ENCODE results near the gene ZNF423. TPM values are rescaled to one million over a fixed set of nuclear protein-coding genes. Genes with fewer than 3 reads are reported as not detected.
A peak's percentile ranks its signal among the peaks of the same experiment; 100 is the strongest.

ZNF423 gene
- total RNA-seq, 6 experiments from 2014 or later = 0.43 to 1.2 (median 0.89) TPM

DNA sequence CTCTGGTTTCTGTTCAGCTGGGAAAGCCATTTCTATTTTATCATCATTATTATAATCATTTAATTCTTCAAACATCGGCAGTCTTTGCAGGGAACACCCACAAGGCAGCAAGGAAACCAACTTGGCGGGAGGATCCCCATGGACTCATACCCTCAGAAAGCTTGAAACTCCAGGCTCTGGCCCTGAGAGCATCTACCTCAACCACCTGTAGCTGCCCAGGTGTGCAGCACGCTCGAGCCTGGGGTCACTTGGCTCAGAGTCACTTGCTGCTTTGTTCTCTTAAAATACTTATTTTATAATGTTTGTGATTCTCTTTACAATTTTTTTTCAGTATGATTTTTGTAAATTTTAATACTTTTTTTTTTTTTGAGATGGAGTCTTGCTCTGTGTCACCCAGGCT is 6.8 kb upstream of the ZNF423 start:
- intact Hi-C loops (cut with DNase I) = no loop called here
- H3K4me1 ChIP-seq = peaks cover 0 to 8% (median 0%) of the 10 kb centered on the region in 4 donors
- ATAC-seq (no peak), DNase-seq (no peak)
- WGBS (ENCODE audit: insufficient coverage, low coverage, low lambda C conversion rate, missing lambda C conversion rate) = 73% methylated on average over 4 of the region's 4 CpGs
- H3K27ac ChIP-seq = no peak overlapping the region
- H3K27me3 ChIP-seq = no peaks in the 10 kb centered on the region
- no peak overlapping the region for H3K4me3 ChIP-seq
- H3K36me3 ChIP-seq = no peaks in the 10 kb centered on the region
- no peaks in the 10 kb centered on the region for H3K9me3 ChIP-seq
- TF ChIP-seq, protein P1, sequence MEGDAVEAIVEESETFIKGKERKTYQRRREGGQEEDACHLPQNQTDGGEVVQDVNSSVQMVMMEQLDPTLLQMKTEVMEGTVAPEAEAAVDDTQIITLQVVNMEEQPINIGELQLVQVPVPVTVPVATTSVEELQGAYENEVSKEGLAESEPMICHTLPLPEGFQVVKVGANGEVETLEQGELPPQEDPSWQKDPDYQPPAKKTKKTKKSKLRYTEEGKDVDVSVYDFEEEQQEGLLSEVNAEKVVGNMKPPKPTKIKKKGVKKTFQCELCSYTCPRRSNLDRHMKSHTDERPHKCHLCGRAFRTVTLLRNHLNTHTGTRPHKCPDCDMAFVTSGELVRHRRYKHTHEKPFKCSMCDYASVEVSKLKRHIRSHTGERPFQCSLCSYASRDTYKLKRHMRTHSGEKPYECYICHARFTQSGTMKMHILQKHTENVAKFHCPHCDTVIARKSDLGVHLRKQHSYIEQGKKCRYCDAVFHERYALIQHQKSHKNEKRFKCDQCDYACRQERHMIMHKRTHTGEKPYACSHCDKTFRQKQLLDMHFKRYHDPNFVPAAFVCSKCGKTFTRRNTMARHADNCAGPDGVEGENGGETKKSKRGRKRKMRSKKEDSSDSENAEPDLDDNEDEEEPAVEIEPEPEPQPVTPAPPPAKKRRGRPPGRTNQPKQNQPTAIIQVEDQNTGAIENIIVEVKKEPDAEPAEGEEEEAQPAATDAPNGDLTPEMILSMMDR (IDR thresholded peaks at IDR 0.05) = no peak
- no peak for TF ChIP-seq POLR2A (IDR thresholded peaks at IDR 0.05)

DNA sequence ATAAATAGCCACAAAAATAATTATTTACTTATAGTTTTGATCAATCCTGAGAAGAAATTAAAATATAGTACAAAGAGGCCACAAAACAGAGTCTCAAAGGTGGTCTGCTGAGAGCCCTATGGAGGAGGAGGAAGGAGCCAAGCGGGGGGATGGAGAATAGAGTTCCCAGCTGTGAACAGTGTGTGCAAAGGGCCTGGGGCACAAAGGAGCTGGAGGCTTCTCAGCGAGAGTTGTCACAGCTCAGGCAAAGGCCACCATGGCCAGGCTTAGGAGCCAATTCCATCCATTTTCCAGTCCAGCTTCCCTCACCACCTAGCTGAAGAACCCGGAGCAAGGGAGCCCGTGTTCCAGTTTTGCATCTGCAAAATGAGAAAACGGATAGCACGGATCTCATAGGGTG is 5.4 kb upstream of the ZNF423 start:
- no peak for DNase-seq
- H3K36me3 ChIP-seq = no peaks in the 10 kb centered on the region
- H3K4me1 ChIP-seq = peaks cover 0 to 8% (median 0%) of the 10 kb centered on the region in 4 donors
- no peak for ATAC-seq
- 80% methylated on average over 3 of the region's 6 CpGs for WGBS (ENCODE audit: insufficient coverage, low coverage, low lambda C conversion rate, missing lambda C conversion rate)
- intact Hi-C loops (cut with DNase I) = no loop called here
- no peaks in the 10 kb centered on the region for H3K9me3 ChIP-seq
- no peaks in the 10 kb centered on the region for H3K27me3 ChIP-seq
- no peak overlapping the region for H3K4me3 ChIP-seq
- H3K27ac ChIP-seq = no peak overlapping the region
- no peak for TF ChIP-seq POLR2A (IDR thresholded peaks at IDR 0.05)
- TF ChIP-seq, protein P1 (IDR thresholded peaks at IDR 0.05) = no peak

DNA sequence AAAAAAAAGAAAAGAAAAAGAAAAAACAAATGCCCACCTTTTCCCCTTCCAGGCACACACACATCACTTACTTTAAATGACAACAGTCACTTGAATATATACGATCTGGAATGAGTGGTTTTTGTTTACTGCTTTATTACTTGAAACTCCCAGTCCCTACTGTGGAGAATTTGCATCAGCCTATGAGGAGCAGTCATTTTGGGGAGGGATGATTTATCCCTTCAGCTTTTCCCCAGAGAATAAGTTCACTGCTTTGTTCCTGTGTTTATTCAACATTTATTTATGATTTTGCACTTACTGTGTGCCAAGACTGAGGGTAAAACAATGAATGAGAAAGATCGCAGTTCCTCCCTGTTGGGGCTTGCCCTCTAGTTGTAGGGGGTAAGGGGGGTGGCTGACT is 4.7 kb upstream of the ZNF423 start:
- no peaks in the 10 kb centered on the region for H3K36me3 ChIP-seq
- H3K27me3 ChIP-seq = no peaks in the 10 kb centered on the region
- no peak overlapping the region for H3K27ac ChIP-seq
- H3K9me3 ChIP-seq = no peaks in the 10 kb centered on the region
- WGBS (ENCODE audit: insufficient coverage, low coverage, low lambda C conversion rate, missing lambda C conversion rate) = 66% methylated on average over 2 of the region's 2 CpGs
- no peak overlapping the region for H3K4me3 ChIP-seq
- peaks cover 0 to 8% (median 0%) of the 10 kb centered on the region in 4 donors for H3K4me1 ChIP-seq
- no peak for DNase-seq
- intact Hi-C loops (cut with DNase I) = no loop called here
- no peak for ATAC-seq
- TF ChIP-seq, protein P1 (IDR thresholded peaks at IDR 0.05) = no peak

DNA sequence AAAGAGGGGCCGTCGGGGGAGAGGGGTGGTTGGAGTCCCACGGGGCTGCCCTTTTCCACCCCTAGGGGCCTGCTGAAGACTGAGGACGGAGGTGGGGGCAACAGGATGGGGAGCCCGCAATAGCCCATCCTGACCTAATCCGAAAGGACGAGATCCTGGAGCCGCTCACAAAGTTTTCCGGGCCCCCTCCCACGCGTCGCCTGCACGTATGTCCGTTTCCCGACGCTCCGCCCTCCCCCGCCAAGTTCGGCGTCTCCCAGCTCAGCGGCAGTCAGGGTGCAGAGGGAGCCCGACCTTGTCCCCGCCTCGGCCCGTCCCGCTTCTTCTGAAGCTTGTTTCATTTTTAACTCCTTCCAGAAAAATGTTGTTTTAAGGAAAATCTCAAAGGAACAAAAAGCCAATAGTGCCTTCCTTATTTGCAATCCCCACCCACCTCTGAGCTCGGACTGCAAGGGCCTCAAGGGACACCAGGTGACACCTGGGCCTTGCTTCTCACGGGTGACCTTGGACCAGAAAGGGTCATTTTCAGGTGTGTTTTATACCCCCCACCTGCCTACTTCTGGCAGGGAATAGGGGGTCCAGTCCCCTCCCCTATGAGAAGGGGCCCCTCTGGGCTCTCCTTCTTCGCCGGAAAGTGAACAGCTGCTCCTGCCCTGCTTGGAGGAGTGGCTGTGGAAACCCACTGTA is 3.4 kb upstream of the ZNF423 start:
- peak; percentile 2 to 39 (median 8) for ATAC-seq

More for the DNA sequence above, 3.4 kb upstream of the ZNF423 start:
- Histone ChIP-seq H3K36me3 (no peaks in the 10 kb centered on the region), H3K4me1 (peaks cover 0 to 8% (median 0%) of the 10 kb centered on the region in 4 donors), H3K27me3 (no peaks in the 10 kb centered on the region), H3K9me3 (no peaks in the 10 kb centered on the region), H3K4me3 (peak overlapping the region; percentile 25 to 63 (median 32)), H3K27ac (peak overlapping the region; percentile 31 to 70 (median 31))
- no peak for TF ChIP-seq POLR2A (IDR thresholded peaks at IDR 0.05)
- TF ChIP-seq, protein P1 (IDR thresholded peaks at IDR 0.05) = no peak
- peak in 2 of 3 donors; percentile 58 to 70 for DNase-seq
- intact Hi-C loops (cut with DNase I) = loop anchor here in 1 of 2 donors (5.0 kb wide), 1 partner anchor 63 kb away; no protein-coding TSS in a partner anchor
- WGBS (ENCODE audit: insufficient coverage, low coverage, low lambda C conversion rate, missing lambda C conversion rate) = 24% methylated on average over 23 of the region's 30 CpGs

Data from right lobe of liver (tissue), 6 donors.